ENCODE data around the gene ZNF83. TPM values are rescaled to one million over a fixed set of nuclear protein-coding genes. Genes with fewer than 3 reads are reported as not detected.

Gene ZNF83
- total RNA-seq, 1 experiment from 2014 or later, result 36.8 TPM

- intact Hi-C loops (cut with micrococcal nuclease; ENCODE audit: unreplicated experiment), result no loop called here
- H3K27ac Mint-ChIP-seq (ENCODE audit: unreplicated experiment), result no peak overlapping the region
Measured at GRCh38 chr19:52648336-52649016, 10.3 kb upstream of the ZNF83 start.

GRCh38 chr19:52646571-52647217 lies 8.5 kb upstream of the ZNF83 start:
- DNase-seq, result no peak
- no peak overlapping the region for H3K4me3 Mint-ChIP-seq (ENCODE audit: unreplicated experiment)
- Histone ChIP-seq H3K4me1 (no peaks in the 10 kb centered on the region), H3K4me3 (ENCODE audit: low read depth, low read length) (no peak overlapping the region), H3K36me3 (ENCODE audit: control insufficient read depth, insufficient read depth, low read length) (peaks cover 2% of the 10 kb centered on the region), H3K9me3 (peaks cover 10% of the 10 kb centered on the region), H3K27me3 (replicated peaks; ENCODE audit: control insufficient read depth, insufficient read depth, low read length) (no peaks in the 10 kb centered on the region)
- H3K27me3 Mint-ChIP-seq (ENCODE audit: insufficient read depth, unreplicated experiment), result no peaks in the 10 kb centered on the region
- no TSS peak for BruUV-seq (replicated peaks)
- H3K36me3 Mint-ChIP-seq (ENCODE audit: insufficient read depth, unreplicated experiment), result peaks cover 35% of the 10 kb centered on the region
- H3K4me1 Mint-ChIP-seq (ENCODE audit: low read depth, unreplicated experiment), result peaks cover 5% of the 10 kb centered on the region
- no peak overlapping the region for H3K27ac Mint-ChIP-seq (ENCODE audit: unreplicated experiment)
- intact Hi-C loops (cut with micrococcal nuclease; ENCODE audit: unreplicated experiment), result no loop called here
- POLR2A ChIA-PET, result no interaction called here
- TF ChIP-seq CTCF (IDR thresholded peaks at IDR 0.05; ENCODE audit: insufficient read depth in 1 of 2, low read depth in 1 of 2, low read length in 1 of 2, severe bottlenecking in 1 of 2, unreplicated experiment in 1 of 2), result no peak
- CTCF ChIA-PET, result no interaction called here
- H3K9me3 Mint-ChIP-seq (ENCODE audit: unreplicated experiment), result peaks cover 23% of the 10 kb centered on the region

More at GRCh38 chr19:52648336-52649016, 10.3 kb upstream of the ZNF83 start:
- peaks cover 2% of the 10 kb centered on the region for H3K36me3 ChIP-seq (ENCODE audit: control insufficient read depth, insufficient read depth, low read length)
- H3K4me1 Mint-ChIP-seq (ENCODE audit: low read depth, unreplicated experiment), result no peaks in the 10 kb centered on the region
- POLR2A ChIA-PET, result no interaction called here
- no peak for DNase-seq
- CTCF ChIA-PET, result no interaction called here
- peaks cover 10% of the 10 kb centered on the region for H3K9me3 ChIP-seq
- no TSS peak for BruUV-seq (replicated peaks)
- peaks cover 48% of the 10 kb centered on the region for H3K36me3 Mint-ChIP-seq (ENCODE audit: insufficient read depth, unreplicated experiment)
- H3K4me3 ChIP-seq (ENCODE audit: low read depth, low read length), result no peak overlapping the region
- peaks cover 16% of the 10 kb centered on the region for H3K9me3 Mint-ChIP-seq (ENCODE audit: unreplicated experiment)
- no peaks in the 10 kb centered on the region for H3K4me1 ChIP-seq
- no peak for TF ChIP-seq CTCF (IDR thresholded peaks at IDR 0.05; ENCODE audit: insufficient read depth in 1 of 2, low read depth in 1 of 2, low read length in 1 of 2, severe bottlenecking in 1 of 2, unreplicated experiment in 1 of 2)
- no peaks in the 10 kb centered on the region for H3K27me3 Mint-ChIP-seq (ENCODE audit: insufficient read depth, unreplicated experiment)
- no peak overlapping the region for H3K4me3 Mint-ChIP-seq (ENCODE audit: unreplicated experiment)
- H3K27me3 ChIP-seq (replicated peaks; ENCODE audit: control insufficient read depth, insufficient read depth, low read length), result no peaks in the 10 kb centered on the region

DNA sequence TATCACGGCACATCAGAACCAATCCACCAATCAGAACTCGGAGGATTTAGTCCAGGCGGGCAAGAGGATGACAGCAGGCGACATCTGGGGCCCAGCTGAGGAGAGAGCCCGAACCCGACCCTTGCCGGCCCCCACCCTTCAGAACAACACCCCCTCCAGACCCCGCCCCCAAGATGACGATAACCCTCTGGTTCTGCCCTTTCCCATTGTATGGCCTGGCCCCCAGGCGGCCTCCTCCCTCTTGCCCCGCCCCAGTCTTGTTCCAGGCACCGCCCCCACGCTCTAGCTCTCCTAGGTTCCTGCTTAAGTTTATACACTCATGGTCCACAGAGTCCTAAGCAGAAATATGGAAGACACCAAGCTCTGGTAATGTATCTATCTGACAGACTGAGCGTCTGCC lies 2.8 kb upstream of the ZNF83 start:
- no peak overlapping the region for H3K4me3 ChIP-seq (ENCODE audit: low read depth, low read length)

More for the DNA sequence above, 2.8 kb upstream of the ZNF83 start:
- Mint-ChIP-seq H3K36me3 (ENCODE audit: insufficient read depth, unreplicated experiment) (peaks cover 45% of the 10 kb centered on the region), H3K27me3 (ENCODE audit: insufficient read depth, unreplicated experiment) (no peaks in the 10 kb centered on the region), H3K9me3 (ENCODE audit: unreplicated experiment) (peaks cover 11% of the 10 kb centered on the region), H3K4me1 (ENCODE audit: low read depth, unreplicated experiment) (peaks cover 21% of the 10 kb centered on the region), H3K4me3 (ENCODE audit: unreplicated experiment) (no peak overlapping the region), H3K27ac (ENCODE audit: unreplicated experiment) (no peak overlapping the region)
- CTCF ChIA-PET, result no interaction called here
- H3K36me3 ChIP-seq (ENCODE audit: control insufficient read depth, insufficient read depth, low read length), result no peaks in the 10 kb centered on the region
- peaks cover 5% of the 10 kb centered on the region for H3K9me3 ChIP-seq
- TF ChIP-seq CTCF (IDR thresholded peaks at IDR 0.05; ENCODE audit: insufficient read depth in 1 of 2, low read depth in 1 of 2, low read length in 1 of 2, severe bottlenecking in 1 of 2, unreplicated experiment in 1 of 2), result no peak
- no peak for DNase-seq
- peaks cover 5% of the 10 kb centered on the region; the same call in 1 of the 2 replicates for H3K4me1 ChIP-seq
- no peaks in the 10 kb centered on the region for H3K27me3 ChIP-seq (replicated peaks; ENCODE audit: control insufficient read depth, insufficient read depth, low read length)
- intact Hi-C loops (cut with micrococcal nuclease; ENCODE audit: unreplicated experiment), result no loop called here
- BruUV-seq (replicated peaks), result no TSS peak
- POLR2A ChIA-PET, result no interaction called here

Measured in Caco-2 (cell line).